GM12878 (cell line): Measurements from ENCODE around the gene CARMIL3. TPM values are rescaled to one million over a fixed set of nuclear protein-coding genes. Genes with fewer than 3 reads are reported as not detected.

Source experiments
- CHD4 ChIP-seq: fragments of 200-600 bp; sonication (generic); IDR thresholded peaks from 2 replicates; pipeline ENCODE4 v1.6.1; 2016; ENCODE audit warnings: mild to moderate bottlenecking
- CREB1 ChIP-seq: IDR thresholded peaks from 2 replicates; pipeline ENCODE4 v1.6.1; 2012; ENCODE audit warnings: low read depth, mild to moderate bottlenecking, inconsistent platforms
- ESRRA ChIP-seq: IDR thresholded peaks from 2 replicates; pipeline ENCODE4 v1.6.1; 2012; ENCODE audit warnings: mild to moderate bottlenecking, low read length, improper control_type of control experiment
- GATAD2B ChIP-seq: fragments of 450-650 bp; conservative IDR thresholded peaks from 2 replicates; pipeline ENCODE4 v1.6.1; 2017; ENCODE audit warnings: low read depth, mild to moderate bottlenecking, moderate library complexity
- NFXL1 ChIP-seq: fragments of 450-650 bp; IDR thresholded peaks from 2 replicates; pipeline ENCODE4 v1.6.1; 2017; ENCODE audit warnings: antibody characterized with exemption, mild to moderate bottlenecking, borderline replicate concordance
- POLR2AphosphoS5 ChIP-seq: IDR thresholded peaks from 2 replicates; pipeline ENCODE4 v1.6.1; 2011; ENCODE audit warnings: mild to moderate bottlenecking, low read length, inconsistent platforms
- RAD51 ChIP-seq: fragments of 450-650 bp; IDR thresholded peaks from 2 replicates; pipeline ENCODE4 v1.6.1; 2016; ENCODE audit warnings: moderate library complexity, mild to moderate bottlenecking, inconsistent platforms
- SIN3A ChIP-seq: IDR thresholded peaks from 2 replicates; pipeline ENCODE4 v1.6.1; 2012; ENCODE audit warnings: low read depth, low read length, improper control_type of control experiment
- SPI1 ChIP-seq: IDR thresholded peaks from 2 replicates; pipeline ENCODE4 v1.6.1; 2011; ENCODE audit warnings: low read depth, mild to moderate bottlenecking, low read length, moderate library complexity, borderline replicate concordance; ENCODE audit not compliant: insufficient read depth
- SRF ChIP-seq, 2 experiments: IDR thresholded peaks; 2 replicates each; pipeline ENCODE4 v1.6.1; 2011; ENCODE audit warnings: low read depth in 2 of 2, low read length in 2 of 2, mild to moderate bottlenecking in 1 of 2, moderate library complexity in 1 of 2
- STAT1 ChIP-seq: fragments of 450-650 bp; conservative IDR thresholded peaks from 2 replicates; pipeline ENCODE4 v1.6.1; 2014; ENCODE audit warnings: antibody characterized with exemption, mild to moderate bottlenecking
- STAT3 ChIP-seq: IDR thresholded peaks from 2 replicates; pipeline ENCODE4 v1.6.1; 2011; ENCODE audit warnings: low read depth, low read length, improper control_type of control experiment
- SUZ12 ChIP-seq: fragments of 200-600 bp; sonication (generic); IDR thresholded peaks from one replicate; pipeline ENCODE4 v1.6.1; 2018; ENCODE audit warnings: antibody characterized with exemption, mild to moderate bottlenecking; ENCODE audit not compliant: unreplicated experiment
- ZNF274 ChIP-seq: IDR thresholded peaks from one replicate; pipeline ENCODE4 v1.8.0; 2011; ENCODE audit not compliant: insufficient read length, insufficient read depth
- polyA plus RNA-seq, 11 experiments: library from polyadenylated mRNA; depleted of rRNA in 4 of 11; unstranded in 6 of 11; stranded (reverse) in 5 of 11; fragments of >200 nt; fragmentation: Nextera tagmentation in 4 of 11; fragmentation: Illumina TruSeq in 1 of 11; extraction: Ambion mirVana in 4 of 11; extraction: Trizol in 1 of 11; gene quantifications; 1 replicate in 1 of 11; 2 replicates in 10 of 11; pipeline versions ENCODE4 v1.2.1 to v1.2.3, GENCODE V29; 2011 to 2016; ENCODE audit warnings: inconsistent platforms in 2 of 11, missing spikeins in 2 of 11, low read depth in 1 of 11
- total RNA-seq, 4 experiments: library from RNA; depleted of rRNA in 3 of 4; stranded (reverse); fragments of >200 nt in 3 of 4; fragmentation: Illumina TruSeq in 1 of 4; extraction: Trizol in 1 of 4; gene quantifications; 2 replicates each; pipeline versions ENCODE4 v1.2.1 to v1.2.3, GENCODE V29; 2013 to 2021
- TF ChIP-seq, protein P1 (sequence below): IDR thresholded peaks from 2 replicates; pipeline ENCODE4 v1.6.1; 2011; ENCODE audit warnings: low read depth, low read length, improper control_type of control experiment, borderline replicate concordance
- TF ChIP-seq, protein P2 (sequence below): IDR thresholded peaks from 2 replicates; pipeline ENCODE4 v1.6.1; 2011; ENCODE audit warnings: borderline replicate concordance, low read depth, mild to moderate bottlenecking, moderate library complexity, low read length; ENCODE audit not compliant: insufficient read depth, poor library complexity, severe bottlenecking
- TF ChIP-seq, protein P3 (sequence below): fragments of 150-350 bp; IDR thresholded peaks from 2 replicates; pipeline ENCODE4 v1.6.1; 2016; ENCODE audit warnings: low read depth, low read length

The CARMIL3 gene
- total and polyA plus RNA-seq, 10 of the 15 experiments (the other 5 are each of a cell fraction or from before 2014, with no cell fraction given) = 0.09 to 0.32 (median 0.25) TPM; not detected in 3

- TF ChIP-seq CREB1 = 0 out of 2 replicates have a peak, but pooled peaks have one; percentile 16
- no peak for TF ChIP-seq SIN3A
- no peak for TF ChIP-seq STAT1
- TF ChIP-seq RAD51 = no peak
- TF ChIP-seq CHD4 = no peak
- TF ChIP-seq SPI1 = peak; percentile 66; the same call in 1 of the 2 replicates
- peak; percentile 35; the same call in 1 of the 2 replicates for TF ChIP-seq POLR2AphosphoS5
- TF ChIP-seq NFXL1 = no peak
- no peak for TF ChIP-seq ZNF274
- TF ChIP-seq, protein P1, sequence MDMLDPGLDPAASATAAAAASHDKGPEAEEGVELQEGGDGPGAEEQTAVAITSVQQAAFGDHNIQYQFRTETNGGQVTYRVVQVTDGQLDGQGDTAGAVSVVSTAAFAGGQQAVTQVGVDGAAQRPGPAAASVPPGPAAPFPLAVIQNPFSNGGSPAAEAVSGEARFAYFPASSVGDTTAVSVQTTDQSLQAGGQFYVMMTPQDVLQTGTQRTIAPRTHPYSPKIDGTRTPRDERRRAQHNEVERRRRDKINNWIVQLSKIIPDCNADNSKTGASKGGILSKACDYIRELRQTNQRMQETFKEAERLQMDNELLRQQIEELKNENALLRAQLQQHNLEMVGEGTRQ = no peak
- TF ChIP-seq GATAD2B = peak; percentile 87
- TF ChIP-seq, protein P2, sequence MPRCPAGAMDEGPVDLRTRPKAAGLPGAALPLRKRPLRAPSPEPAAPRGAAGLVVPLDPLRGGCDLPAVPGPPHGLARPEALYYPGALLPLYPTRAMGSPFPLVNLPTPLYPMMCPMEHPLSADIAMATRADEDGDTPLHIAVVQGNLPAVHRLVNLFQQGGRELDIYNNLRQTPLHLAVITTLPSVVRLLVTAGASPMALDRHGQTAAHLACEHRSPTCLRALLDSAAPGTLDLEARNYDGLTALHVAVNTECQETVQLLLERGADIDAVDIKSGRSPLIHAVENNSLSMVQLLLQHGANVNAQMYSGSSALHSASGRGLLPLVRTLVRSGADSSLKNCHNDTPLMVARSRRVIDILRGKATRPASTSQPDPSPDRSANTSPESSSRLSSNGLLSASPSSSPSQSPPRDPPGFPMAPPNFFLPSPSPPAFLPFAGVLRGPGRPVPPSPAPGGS = no peak
- TF ChIP-seq, protein P3, sequence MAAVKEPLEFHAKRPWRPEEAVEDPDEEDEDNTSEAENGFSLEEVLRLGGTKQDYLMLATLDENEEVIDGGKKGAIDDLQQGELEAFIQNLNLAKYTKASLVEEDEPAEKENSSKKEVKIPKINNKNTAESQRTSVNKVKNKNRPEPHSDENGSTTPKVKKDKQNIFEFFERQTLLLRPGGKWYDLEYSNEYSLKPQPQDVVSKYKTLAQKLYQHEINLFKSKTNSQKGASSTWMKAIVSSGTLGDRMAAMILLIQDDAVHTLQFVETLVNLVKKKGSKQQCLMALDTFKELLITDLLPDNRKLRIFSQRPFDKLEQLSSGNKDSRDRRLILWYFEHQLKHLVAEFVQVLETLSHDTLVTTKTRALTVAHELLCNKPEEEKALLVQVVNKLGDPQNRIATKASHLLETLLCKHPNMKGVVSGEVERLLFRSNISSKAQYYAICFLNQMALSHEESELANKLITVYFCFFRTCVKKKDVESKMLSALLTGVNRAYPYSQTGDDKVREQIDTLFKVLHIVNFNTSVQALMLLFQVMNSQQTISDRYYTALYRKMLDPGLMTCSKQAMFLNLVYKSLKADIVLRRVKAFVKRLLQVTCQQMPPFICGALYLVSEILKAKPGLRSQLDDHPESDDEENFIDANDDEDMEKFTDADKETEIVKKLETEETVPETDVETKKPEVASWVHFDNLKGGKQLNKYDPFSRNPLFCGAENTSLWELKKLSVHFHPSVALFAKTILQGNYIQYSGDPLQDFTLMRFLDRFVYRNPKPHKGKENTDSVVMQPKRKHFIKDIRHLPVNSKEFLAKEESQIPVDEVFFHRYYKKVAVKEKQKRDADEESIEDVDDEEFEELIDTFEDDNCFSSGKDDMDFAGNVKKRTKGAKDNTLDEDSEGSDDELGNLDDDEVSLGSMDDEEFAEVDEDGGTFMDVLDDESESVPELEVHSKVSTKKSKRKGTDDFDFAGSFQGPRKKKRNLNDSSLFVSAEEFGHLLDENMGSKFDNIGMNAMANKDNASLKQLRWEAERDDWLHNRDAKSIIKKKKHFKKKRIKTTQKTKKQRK = no peak
- TF ChIP-seq SRF (IDR thresholded peaks at IDR 0.05; ENCODE audit: low read depth in 2 of 2, low read length in 2 of 2) = no peak
- no peak for TF ChIP-seq SUZ12
- no peak for TF ChIP-seq STAT3
- no peak for TF ChIP-seq ESRRA
These were observed 42.4 kb downstream of the CARMIL3 start, which contains the start of gene PCK2 (continued) for GRCh38 chr14:24093901-24094840.
